GM12878 (cell line): ENCODE measurements around the gene SERPINF2. TPM values are rescaled to one million over a fixed set of nuclear protein-coding genes. Genes with fewer than 3 reads are reported as not detected.

Source experiments
- ATAC-seq: fragments of 200-7000 bp; cut with Tn5 transposase; 3 replicates; pipeline ENCODE4 v1.9.1; 2020; ENCODE audit warnings: mild to moderate bottlenecking, moderate library complexity
- BruUV-seq: library from RNA; stranded (reverse); fragments of 400-500 nt; replicated peaks from 2 replicates; lab custom pipeline; 2021; lab: Mats Ljungman, UMichigan
- CTCF ChIA-PET: fragments of 300-600 bp; sonication (Branson Sonifier 250); formaldehyde crosslinking; extraction: SDS; loops from one replicate; lab custom pipeline; 2021; ENCODE audit warnings: inconsistent platforms; lab: Yijun Ruan, JAX
- POLR2A ChIA-PET: fragments of 350-600 bp; formaldehyde crosslinking; extraction: SDS; loops from one replicate; lab custom pipeline; 2021; ENCODE audit warnings: inconsistent platforms; lab: Charles Lee
- RAD21 ChIA-PET: fragments of 300-600 bp; sonication (Branson Sonifier 250); formaldehyde crosslinking; loops from one replicate; lab custom pipeline; 2023; ENCODE audit warnings: antibody characterized with exemption; ENCODE audit not compliant: unreplicated experiment; lab: Charles Lee
- SMC1A ChIA-PET: fragments of 300-600 bp; sonication (Branson Sonifier 250); formaldehyde crosslinking; loops from one replicate; lab custom pipeline; 2023; ENCODE audit not compliant: unreplicated experiment, uncharacterized antibody; lab: Charles Lee
- DNase-seq: peaks from one replicate; pipeline ENCODE4 v3.0.0-alpha.2; 2011; ENCODE audit warnings: low read depth, low spot score
- FAIRE-seq: peaks from 3 replicates; lab custom pipeline; 2011; peaks lifted over from hg19 to GRCh38; lab: Jason Lieb, UNC
- H2AFZ ChIP-seq: 2 replicates; pipeline ENCODE4 v1.6.0; 2011; ENCODE audit warnings: low read depth, low read length, control low read depth; ENCODE audit not compliant: control insufficient read depth
- H3K27ac ChIP-seq: 2 replicates; pipeline ENCODE4 v1.5.1; 2011; ENCODE audit warnings: control low read depth; ENCODE audit not compliant: control insufficient read depth, insufficient read depth
- H3K27me3 ChIP-seq, 2 experiments: replicated peaks in 1 of 2; 2 replicates each; pipeline versions ENCODE4 v1.6.0 to v1.6.1; 2011; ENCODE audit warnings: low read length in 1 of 2; ENCODE audit not compliant: control insufficient read depth in 2 of 2, insufficient read depth in 2 of 2
- H3K36me3 ChIP-seq, 2 experiments: 2 replicates each; pipeline ENCODE4 v1.5.1; 2011; ENCODE audit warnings: low read length in 1 of 2; ENCODE audit not compliant: control insufficient read depth in 2 of 2, insufficient read depth in 2 of 2
- H3K4me1 ChIP-seq: 2 replicates; pipeline ENCODE4 v1.6.1; 2011; ENCODE audit warnings: mild to moderate bottlenecking, low read length, moderate library complexity, mixed read lengths; ENCODE audit not compliant: control insufficient read depth, insufficient read depth
- H3K4me2 ChIP-seq: 2 replicates; pipeline ENCODE4 v1.6.0; 2011; ENCODE audit warnings: control low read depth; ENCODE audit not compliant: control insufficient read depth, insufficient read depth
- H3K4me3 ChIP-seq: fragments of 200-600 bp; sonication (generic); 2 replicates; pipeline ENCODE4 v1.5.1; 2016
- H3K79me2 ChIP-seq: 2 replicates; pipeline ENCODE4 v1.6.0; 2011; ENCODE audit warnings: low read length; ENCODE audit not compliant: control insufficient read depth, insufficient read depth
- H3K9ac ChIP-seq: 2 replicates; pipeline ENCODE4 v1.8.0; 2011; ENCODE audit warnings: low read length, control low read depth, mixed read lengths; ENCODE audit not compliant: control insufficient read depth, insufficient read depth
- H3K9me3 ChIP-seq: replicated peaks from 3 replicates; pipeline ENCODE4 v1.5.1; 2011; ENCODE audit warnings: mild to moderate bottlenecking, low read length; ENCODE audit not compliant: control insufficient read depth, insufficient read depth
- H4K20me1 ChIP-seq: 2 replicates; pipeline ENCODE4 v1.6.0; 2011; ENCODE audit not compliant: control insufficient read depth, insufficient read depth
- ASH2L ChIP-seq: fragments of 300-600, 200-600 bp; sonication (generic); IDR thresholded peaks from 2 replicates; pipeline ENCODE4 v1.6.1; 2017; ENCODE audit warnings: low read depth, mild to moderate bottlenecking, borderline replicate concordance
- BACH1 ChIP-seq: fragments of 450-650 bp; IDR thresholded peaks from 2 replicates; pipeline ENCODE4 v1.6.1; 2017; ENCODE audit warnings: mild to moderate bottlenecking, borderline replicate concordance
- CBFB ChIP-seq: IDR thresholded peaks from 2 replicates; pipeline ENCODE4 v1.6.1; 2016; ENCODE audit warnings: antibody characterized with exemption, low read depth
- CBX3 ChIP-seq: fragments of 200-600 bp; sonication (generic); IDR thresholded peaks from 2 replicates; pipeline ENCODE4 v1.6.1; 2016; ENCODE audit warnings: low read depth, borderline replicate concordance
- HDGF ChIP-seq: fragments of 450-650 bp; IDR thresholded peaks from 2 replicates; pipeline ENCODE4 v1.6.1; 2016; ENCODE audit warnings: antibody characterized with exemption
- JUND ChIP-seq: IDR thresholded peaks from 2 replicates; pipeline ENCODE4 v1.6.1; 2012; ENCODE audit warnings: low read depth, mild to moderate bottlenecking, low read length, improper control_type of control experiment, moderate library complexity
- MEF2B ChIP-seq: fragments of 450-650 bp; IDR thresholded peaks from 2 replicates; pipeline ENCODE4 v1.6.1; 2018; ENCODE audit warnings: mild to moderate bottlenecking, moderate library complexity; ENCODE audit not compliant: partially characterized antibody, poor library complexity, severe bottlenecking
- RAD51 ChIP-seq: fragments of 450-650 bp; IDR thresholded peaks from 2 replicates; pipeline ENCODE4 v1.6.1; 2016; ENCODE audit warnings: moderate library complexity, mild to moderate bottlenecking, inconsistent platforms
- TBL1XR1 ChIP-seq: IDR thresholded peaks from 2 replicates; pipeline ENCODE4 v1.6.1; 2012; ENCODE audit warnings: low read depth, low read length, improper control_type of control experiment
- WGBS: methylation state at CpG from one replicate; pipeline ENCODE4 v1.1.6; 2016; ENCODE audit warnings: low lambda C conversion rate; ENCODE audit not compliant: insufficient replicate concordance, insufficient coverage; ENCODE audit errors: missing lambda C conversion rate; 5-methylcytosine and 5-hydroxymethylcytosine counted together
- in situ Hi-C: fragments of 300-500 bp; cut with MboI; formaldehyde crosslinking; loops from 9 replicates; pipeline ENCODE4 v1.14.3; 2018; ENCODE audit warnings: mixed read lengths
- intact Hi-C: fragments of 100-400 bp; cut with micrococcal nuclease; formaldehyde crosslinking; loops from one replicate; pipeline ENCODE4 v1.14.2; 2022; ENCODE audit not compliant: unreplicated experiment
- polyA plus RNA-seq, 11 experiments: library from polyadenylated mRNA; depleted of rRNA in 4 of 11; unstranded in 6 of 11; stranded (reverse) in 5 of 11; fragments of >200 nt; fragmentation: Nextera tagmentation in 4 of 11; fragmentation: Illumina TruSeq in 1 of 11; extraction: Ambion mirVana in 4 of 11; extraction: Trizol in 1 of 11; gene quantifications; 1 replicate in 1 of 11; 2 replicates in 10 of 11; pipeline versions ENCODE4 v1.2.1 to v1.2.3, GENCODE V29; 2011 to 2016; ENCODE audit warnings: inconsistent platforms in 2 of 11, missing spikeins in 2 of 11, low read depth in 1 of 11
- total RNA-seq, 4 experiments: library from RNA; depleted of rRNA in 3 of 4; stranded (reverse); fragments of >200 nt in 3 of 4; fragmentation: Illumina TruSeq in 1 of 4; extraction: Trizol in 1 of 4; gene quantifications; 2 replicates each; pipeline versions ENCODE4 v1.2.1 to v1.2.3, GENCODE V29; 2013 to 2021
- TF ChIP-seq, protein P1 (sequence below): fragments of 450-650 bp; IDR thresholded peaks from 2 replicates; pipeline ENCODE4 v1.6.1; 2017; ENCODE audit warnings: mild to moderate bottlenecking, low read depth, inconsistent platforms; ENCODE audit not compliant: poor library complexity, severe bottlenecking

The SERPINF2 gene
- total and polyA plus RNA-seq, 10 of the 15 experiments (the other 5 are each of a cell fraction or from before 2014, with no cell fraction given): 0.04 to 0.21 (median 0.12) TPM; not detected in 6

DNA sequence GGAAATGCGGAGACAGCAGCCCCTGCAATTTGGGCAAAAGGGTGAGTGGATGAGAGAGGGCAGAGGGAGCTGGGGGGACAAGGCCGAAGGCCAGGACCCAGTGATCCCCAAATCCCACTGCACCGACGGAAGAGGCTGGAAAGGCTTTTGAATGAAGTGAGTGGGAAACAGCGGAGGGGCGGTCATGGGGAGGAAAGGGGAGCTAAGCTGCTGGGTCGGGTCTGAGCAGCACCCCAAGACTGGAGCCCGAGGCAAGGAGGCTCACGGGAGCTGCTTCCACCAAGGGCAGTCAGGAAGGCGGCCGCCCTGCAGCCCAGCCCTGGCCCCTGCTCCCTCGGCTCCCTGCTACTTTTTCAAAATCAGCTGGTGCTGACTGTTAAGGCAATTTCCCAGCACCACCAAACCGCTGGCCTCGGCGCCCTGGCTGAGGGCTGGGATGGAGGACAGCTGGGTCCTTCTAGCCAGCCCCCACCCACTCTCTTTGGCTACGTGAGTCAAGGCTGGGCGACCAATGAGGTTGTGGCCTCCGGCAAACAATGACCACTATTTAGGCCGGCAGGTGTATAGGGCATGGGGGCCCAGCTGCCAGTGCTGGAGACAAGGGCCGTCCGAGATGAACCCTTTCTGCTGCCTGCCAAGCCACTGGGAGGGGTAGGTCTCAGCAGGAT, 19.7 kb downstream of the SERPINF2 start:
- in situ Hi-C loops: no loop called here
- POLR2A ChIA-PET: interaction anchor here (0.5 to 0.6 kb wide), 2 partner anchors 8 to 132 kb away, joined by 3 read pairs; no protein-coding TSS in a partner anchor
- DNase-seq (no peak), ATAC-seq (peak; percentile 49), FAIRE-seq (no peak)
- BruUV-seq: no TSS peak
- Histone ChIP-seq H3K9me3 (no peaks in the 10 kb centered on the region), H3K4me2 (no peak overlapping the region), H3K36me3 (no peaks in the 10 kb centered on the region), H3K79me2 (no peaks in the 10 kb centered on the region), H3K9ac (no peak overlapping the region), H3K4me1 (peaks cover 16% of the 10 kb centered on the region), H3K27ac (no peak overlapping the region), H3K4me3 (no peak overlapping the region), H4K20me1 (no peaks in the 10 kb centered on the region), H3K27me3 (no peaks in the 10 kb centered on the region; a peak in 1 of 4 replicates), H2AFZ (no peak overlapping the region)
- CTCF ChIA-PET: interaction anchor here (0.5 to 1.3 kb wide), 6 partner anchors 10 to 154 kb away, joined by 3 to 4 read pairs (median 3); no protein-coding TSS in a partner anchor
- TF ChIP-seq MEF2B (no peak), RAD51 (no peak), HDGF (no peak), CBFB (no peak), CBX3 (no peak), ASH2L (no peak), JUND (no peak), TBL1XR1 (no peak), BACH1 (no peak)
- TF ChIP-seq, protein P1, sequence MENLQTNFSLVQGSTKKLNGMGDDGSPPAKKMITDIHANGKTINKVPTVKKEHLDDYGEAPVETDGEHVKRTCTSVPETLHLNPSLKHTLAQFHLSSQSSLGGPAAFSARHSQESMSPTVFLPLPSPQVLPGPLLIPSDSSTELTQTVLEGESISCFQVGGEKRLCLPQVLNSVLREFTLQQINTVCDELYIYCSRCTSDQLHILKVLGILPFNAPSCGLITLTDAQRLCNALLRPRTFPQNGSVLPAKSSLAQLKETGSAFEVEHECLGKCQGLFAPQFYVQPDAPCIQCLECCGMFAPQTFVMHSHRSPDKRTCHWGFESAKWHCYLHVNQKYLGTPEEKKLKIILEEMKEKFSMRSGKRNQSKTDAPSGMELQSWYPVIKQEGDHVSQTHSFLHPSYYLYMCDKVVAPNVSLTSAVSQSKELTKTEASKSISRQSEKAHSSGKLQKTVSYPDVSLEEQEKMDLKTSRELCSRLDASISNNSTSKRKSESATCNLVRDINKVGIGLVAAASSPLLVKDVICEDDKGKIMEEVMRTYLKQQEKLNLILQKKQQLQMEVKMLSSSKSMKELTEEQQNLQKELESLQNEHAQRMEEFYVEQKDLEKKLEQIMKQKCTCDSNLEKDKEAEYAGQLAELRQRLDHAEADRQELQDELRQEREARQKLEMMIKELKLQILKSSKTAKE: no peak
- intact Hi-C loops: no loop called here
- SMC1A ChIA-PET: interaction anchor here (0.8 to 1.6 kb wide), 4 partner anchors 10 to 26 kb away, joined by 3 to 6 read pairs (median 4); no protein-coding TSS in a partner anchor
- RAD21 ChIA-PET: interaction anchor here (0.8 to 1.2 kb wide), 4 partner anchors 10 to 292 kb away, joined by 3 to 5 read pairs (median 3); no protein-coding TSS in a partner anchor
- 34% methylated on average over 20 of the region's 21 CpGs for WGBS
